NOMO-1 treated with DMSO at 0.1 percent for 48 hours (cell line): ENCODE data around the gene STING1.

Experiments used
- DNase-seq: peaks from one replicate; lab custom pipeline; 2025; ENCODE audit not compliant: unreplicated experiment; lab: John Stamatoyannopoulos, UW

Gene STING1

DNA sequence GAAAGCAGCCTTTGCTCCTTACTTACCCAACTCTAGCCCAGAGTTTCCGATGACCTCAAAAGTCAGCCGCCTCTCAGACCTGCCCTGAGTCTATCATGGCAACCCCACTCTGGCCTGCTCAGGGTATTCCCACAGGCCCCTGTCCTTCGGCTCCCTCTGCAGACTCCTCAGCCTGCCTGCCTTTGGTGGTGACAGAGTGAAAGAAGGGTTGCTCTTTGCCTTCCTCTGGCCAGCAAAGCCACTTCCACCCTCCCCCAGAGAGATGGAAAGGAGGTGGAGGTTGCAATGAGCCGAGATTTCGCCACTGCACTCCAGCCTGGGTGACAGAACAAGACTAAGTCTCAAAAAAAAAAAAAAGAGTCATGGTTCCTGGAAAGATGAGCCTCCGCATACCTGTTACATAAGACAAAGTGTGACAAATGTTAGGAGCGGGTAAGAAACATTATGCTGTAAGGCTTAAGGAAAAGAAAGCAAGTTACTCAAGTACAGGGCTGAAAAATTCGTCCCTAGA lies 14.1 kb downstream of the STING1 start:
- DNase-seq: peak; percentile 87

DNA sequence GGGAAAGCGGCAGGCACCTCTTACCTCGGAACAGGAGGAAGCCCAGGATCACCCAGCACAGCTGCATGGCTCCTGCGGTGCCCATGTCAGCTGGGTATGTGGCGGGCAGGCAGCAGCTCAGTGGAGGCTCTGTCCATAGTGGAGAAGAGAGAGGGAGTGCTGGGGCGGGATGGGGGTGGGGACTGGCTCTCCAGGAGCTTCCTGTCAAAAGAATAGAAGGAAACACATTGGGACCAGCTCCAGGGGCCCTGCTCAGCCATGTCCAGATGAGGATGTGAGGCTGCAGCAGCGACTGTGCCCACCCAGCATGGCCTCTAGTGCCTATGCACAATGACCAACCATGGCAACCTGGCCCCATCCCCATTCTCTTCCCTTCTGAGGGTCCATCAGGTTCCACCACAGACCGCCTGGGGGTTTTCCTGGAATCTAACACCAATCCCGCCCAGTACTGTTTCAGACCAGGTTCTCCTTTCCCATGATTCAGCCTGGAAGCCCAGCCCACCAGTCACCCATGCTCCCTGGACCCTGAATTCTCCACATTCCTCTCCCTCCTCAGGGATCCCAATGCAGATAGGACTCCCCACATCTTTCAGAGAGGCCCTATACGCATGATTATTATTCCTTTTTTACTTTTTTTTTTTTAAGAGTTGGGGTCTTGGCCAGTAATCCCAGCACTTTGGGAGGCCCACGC lies 19.8 kb downstream of the STING1 start, which contains the start of gene ECSCR:
Gene ECSCR (minus strand): TSS at position 158 of the 691 bp plus-strand sequence. CDS start 73 bp downstream, at position 85.
- no peak for DNase-seq

GRCh38 chr5:139461698-139462097 lies 20.9 kb downstream of the STING1 start:
- DNase-seq: no peak

GRCh38 chr5:139461176-139461575 lies 21.4 kb downstream of the STING1 start:
- no peak for DNase-seq

DNA sequence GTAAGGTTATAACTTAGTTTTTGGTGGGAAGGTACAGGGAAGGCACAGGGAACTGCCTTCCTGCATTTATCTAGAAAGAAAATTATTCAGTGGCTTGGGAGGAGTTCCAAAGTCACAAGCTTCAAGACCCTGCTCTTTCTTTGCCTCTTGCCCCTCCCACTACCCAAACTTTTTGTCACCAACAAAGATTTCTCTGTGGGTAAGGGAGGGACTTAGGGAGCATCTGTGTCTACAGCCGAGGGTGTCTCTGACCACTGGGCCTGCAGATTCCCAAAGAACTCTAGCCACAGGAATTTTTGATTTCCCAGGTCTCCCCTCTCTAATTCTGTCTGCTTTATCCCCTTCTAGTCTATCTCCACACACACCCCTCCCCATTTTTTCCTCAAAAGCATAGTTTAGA lies 22.1 kb downstream of the STING1 start:
- DNase-seq: no peak

DNA sequence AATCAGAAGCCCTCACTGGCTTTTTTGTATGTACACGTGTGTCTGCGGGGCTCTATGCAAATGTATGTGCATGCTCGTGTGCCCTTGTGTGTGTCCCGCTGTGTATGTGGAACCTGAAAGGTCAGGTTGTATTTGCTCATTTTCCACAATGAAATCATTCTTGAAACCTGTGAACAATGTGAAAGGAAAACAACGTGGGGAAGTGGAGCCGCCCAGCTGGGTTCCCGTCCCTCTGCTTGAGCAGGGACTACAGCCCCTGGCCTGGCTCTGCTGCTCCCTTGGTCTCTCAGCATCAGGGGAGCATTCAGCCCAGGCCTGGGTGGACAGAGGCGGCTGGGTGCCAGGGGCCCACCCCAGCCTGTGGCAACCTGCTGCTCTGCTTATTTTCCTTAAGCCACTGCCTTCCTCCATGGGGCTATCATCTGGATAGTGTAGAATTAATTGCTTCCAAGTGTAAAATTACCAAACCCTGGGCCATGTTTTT lies 23.1 kb downstream of the STING1 start:
- no peak for DNase-seq

GRCh38 chr5:139458580-139459407 lies 23.8 kb downstream of the STING1 start:
- peak; percentile 48 for DNase-seq

DNA sequence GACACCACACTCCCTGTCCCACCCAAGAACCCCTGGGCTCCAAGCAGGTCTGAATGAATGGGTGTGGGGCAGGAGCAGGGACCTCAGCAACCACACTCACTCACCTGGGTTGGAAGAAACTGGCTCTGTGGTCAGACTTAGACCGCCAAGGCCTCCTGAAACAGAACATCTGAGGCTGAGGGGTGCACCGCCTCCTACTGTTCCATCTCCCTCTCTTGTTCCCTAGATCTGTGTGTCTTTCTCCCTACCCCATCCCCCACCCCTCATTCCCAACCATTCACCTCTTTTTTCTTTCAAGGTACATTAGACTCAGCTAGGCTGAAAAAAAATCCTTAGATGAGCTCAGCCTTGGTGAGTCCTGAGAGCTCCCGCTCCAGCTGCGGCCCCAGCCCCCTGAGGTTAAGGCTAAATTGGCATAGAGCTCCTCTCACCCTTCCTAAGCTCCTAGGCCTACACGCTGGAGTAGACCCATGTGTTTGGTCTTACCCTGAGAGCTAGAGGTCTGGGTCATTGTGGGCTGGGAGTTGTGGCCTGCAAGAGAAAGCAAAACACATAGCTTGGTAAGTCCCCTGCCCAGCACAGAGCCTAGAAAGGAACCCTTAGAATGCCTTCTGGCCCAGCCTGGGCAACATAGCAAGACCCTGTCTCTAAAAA lies 24.8 kb downstream of the STING1 start:
- no peak for DNase-seq

DNA sequence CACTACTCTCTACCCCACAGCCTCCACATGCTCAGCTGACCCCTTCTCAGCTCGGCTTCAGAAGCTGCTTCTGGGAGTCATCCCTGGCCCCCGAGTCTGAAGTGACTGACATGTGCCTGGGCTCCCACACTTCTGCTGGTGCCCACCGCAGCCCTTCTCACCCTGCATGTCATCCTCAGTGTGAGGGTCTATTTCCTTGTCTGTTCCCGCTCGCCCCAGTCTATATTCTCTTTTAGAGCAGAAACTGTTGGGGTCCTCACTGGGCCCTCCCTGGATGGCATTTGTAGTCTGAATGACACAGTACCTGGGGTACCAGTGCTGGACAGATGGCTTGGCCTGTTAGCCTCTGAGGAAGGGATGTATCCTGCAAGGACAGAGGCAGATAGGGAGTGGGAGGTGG lies 25.3 kb downstream of the STING1 start:
- no peak for DNase-seq

DNA sequence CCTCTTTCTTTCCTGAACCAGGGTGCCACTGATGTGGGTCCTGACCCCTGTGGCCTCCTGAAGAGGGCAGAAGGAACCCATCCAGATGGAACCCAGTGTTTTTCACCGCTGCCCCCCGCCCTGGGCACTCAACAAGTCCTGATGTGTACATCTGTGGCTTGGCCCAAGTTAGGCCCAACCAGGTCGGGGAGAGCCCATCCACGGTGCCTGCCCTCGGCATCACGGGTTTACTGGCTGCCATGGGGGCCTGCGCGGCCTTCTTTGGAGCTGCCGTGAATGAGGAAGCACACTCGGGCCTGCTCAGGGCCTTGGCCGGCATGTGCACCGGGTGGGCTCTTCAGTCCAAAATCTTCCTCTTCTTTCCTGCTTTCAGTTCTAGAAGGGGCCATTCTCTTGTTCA lies 25.8 kb downstream of the STING1 start:
- no peak for DNase-seq

- no peak for DNase-seq
These were observed 27.8 kb downstream of the STING1 start for GRCh38 chr5:139454568-139455290.

GRCh38 chr5:139453683-139454567 lies 28.6 kb downstream of the STING1 start:
- no peak for DNase-seq

DNA sequence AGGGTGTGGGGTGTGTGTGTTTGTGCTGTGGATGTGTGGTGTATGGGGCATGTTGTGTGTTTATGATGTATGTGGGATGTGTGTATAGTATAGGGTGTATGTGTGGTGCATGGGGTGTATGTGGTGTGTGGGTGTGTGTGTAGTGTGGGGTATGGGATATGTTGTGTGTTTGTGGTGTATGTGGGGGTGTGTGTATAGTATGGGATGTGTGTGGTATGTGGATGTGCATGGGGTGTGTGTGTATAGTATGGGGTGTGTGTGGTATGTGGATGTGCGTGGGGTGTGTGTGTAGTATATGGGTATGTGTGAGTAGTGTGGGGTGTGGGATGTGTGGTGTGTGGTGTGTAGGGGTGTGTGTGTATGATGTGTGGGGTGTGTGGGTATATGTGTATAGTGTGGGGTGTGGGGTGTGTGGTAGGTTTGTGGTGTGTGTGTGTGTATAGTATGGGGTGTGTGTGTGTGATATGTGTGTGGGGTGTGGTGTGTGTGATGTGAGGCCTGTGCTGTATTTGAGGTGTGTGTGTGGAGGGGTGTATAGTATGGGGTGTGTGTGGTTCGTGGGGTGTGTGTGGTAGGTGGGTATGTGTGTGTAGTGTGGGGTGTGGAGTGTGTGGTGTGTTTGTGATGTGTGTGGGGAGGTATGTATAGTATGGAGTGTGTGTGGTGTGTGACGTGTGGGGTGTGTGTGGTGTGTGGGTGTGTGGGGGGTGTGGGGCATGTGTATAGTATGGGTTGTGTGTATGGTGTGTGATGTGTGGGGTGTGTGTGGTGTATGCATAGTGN lies 30.5 kb downstream of the STING1 start:
- no peak for DNase-seq

DNA sequence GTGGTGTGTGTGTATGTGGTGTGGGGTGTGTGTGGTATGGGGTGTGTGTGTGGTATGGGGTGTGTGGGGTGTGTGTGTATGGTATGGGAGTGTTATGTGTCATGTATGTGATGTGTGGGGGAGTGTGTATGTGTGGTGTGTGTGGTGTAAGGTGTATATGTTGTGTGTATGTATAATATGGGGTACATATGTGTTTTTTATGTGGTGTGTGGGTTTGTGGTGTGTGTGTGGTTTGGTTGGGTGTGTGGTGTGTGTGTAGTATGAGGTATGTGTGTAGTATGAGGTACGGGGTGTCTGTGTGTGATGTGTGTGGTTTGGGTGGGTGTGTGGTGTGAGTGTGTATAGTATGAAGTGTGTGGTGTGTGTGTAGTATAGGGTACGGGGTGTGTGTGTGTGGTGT lies 31.4 kb downstream of the STING1 start:
- DNase-seq: no peak

- no peak for DNase-seq
These were observed 35.4 kb downstream of the STING1 start for GRCh38 chr5:139446956-139447779.

GRCh38 chr5:139445325-139446170 lies 37.0 kb downstream of the STING1 start:
- DNase-seq: no peak

DNA sequence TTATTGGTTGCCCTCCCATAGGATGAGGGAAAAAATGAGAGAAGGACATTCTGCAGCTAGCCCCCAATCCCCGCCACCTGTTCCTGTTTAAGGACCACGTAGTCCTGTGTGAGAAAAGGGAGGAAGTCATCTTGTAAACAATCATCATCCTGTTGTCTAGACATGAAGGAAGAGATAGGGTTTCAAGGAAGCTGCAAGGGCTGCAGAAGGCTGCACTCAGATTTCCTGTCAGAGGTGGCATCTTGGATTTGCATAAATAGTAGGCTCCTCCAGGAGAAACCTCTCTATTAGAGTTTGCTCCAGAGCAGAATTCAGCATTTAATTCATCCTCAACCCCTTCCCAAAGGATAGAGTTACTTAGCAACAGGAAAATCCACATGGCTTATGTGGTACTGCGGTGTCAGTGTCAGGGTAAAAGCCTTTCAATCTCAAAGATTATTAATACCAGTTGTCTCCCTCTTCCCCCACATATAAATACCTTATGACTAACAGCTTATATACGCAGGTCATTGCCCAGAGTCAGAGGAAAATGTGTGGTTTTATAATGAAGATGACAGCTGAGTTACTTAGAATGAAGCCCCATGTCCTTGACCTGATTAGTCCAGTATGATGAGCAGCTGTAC lies 38.6 kb downstream of the STING1 start:
- DNase-seq: no peak
